Liver (tissue), 9 donors: Measurements from ENCODE around the gene ANKRA2. TPM values are rescaled to one million over a fixed set of nuclear protein-coding genes. Genes with fewer than 3 reads are reported as not detected.
A peak's percentile ranks its signal among the peaks of the same experiment; 100 is the strongest.

Source experiments
- DNase-seq: peaks from one replicate; pipeline ENCODE4 v3.0.0-alpha.2; 2017; ENCODE audit warnings: low spot score
- H3K27ac ChIP-seq, 2 donors: one replicate each; pipeline ENCODE4 v1.7.0; 2013; ENCODE audit warnings: inconsistent platforms in 2 of 2, low read length in 2 of 2, control low read depth in 1 of 2, low read depth in 1 of 2, mild to moderate bottlenecking in 1 of 2
- H3K27me3 ChIP-seq, 4 donors: one replicate each; pipeline versions ENCODE4 v1.6.1 to v1.7.0; 2013; ENCODE audit warnings: low read length in 3 of 4, inconsistent platforms in 1 of 4, mild to moderate bottlenecking in 1 of 4, moderate library complexity in 1 of 4; ENCODE audit not compliant: control insufficient read depth in 4 of 4, insufficient read depth in 4 of 4
- H3K36me3 ChIP-seq, 4 donors: one replicate each; pipeline versions ENCODE4 v1.6.1 to v1.7.0; 2013; ENCODE audit warnings: low read length in 3 of 4, mild to moderate bottlenecking in 3 of 4, low read depth in 1 of 4, moderate library complexity in 1 of 4; ENCODE audit not compliant: control insufficient read depth in 4 of 4, insufficient read depth in 3 of 4
- H3K4me1 ChIP-seq, 4 donors: one replicate each; pipeline versions ENCODE4 v1.6.1 to v1.7.0; 2013; ENCODE audit warnings: low read length in 3 of 4, mild to moderate bottlenecking in 3 of 4, moderate library complexity in 1 of 4; ENCODE audit not compliant: control insufficient read depth in 4 of 4, insufficient read depth in 4 of 4
- H3K4me3 ChIP-seq, 3 donors: one replicate each; pipeline versions ENCODE4 v1.6.1 to v1.7.0; 2013; ENCODE audit warnings: low read length in 3 of 3, control low read depth in 1 of 3, low read depth in 1 of 3, mild to moderate bottlenecking in 1 of 3
- H3K9ac ChIP-seq, 2 donors: one replicate each; pipeline ENCODE4 v1.7.0; 2013; ENCODE audit warnings: low read length in 2 of 2, mild to moderate bottlenecking in 2 of 2, moderate library complexity in 2 of 2, control low read depth in 1 of 2, low read depth in 1 of 2
- H3K9me3 ChIP-seq, 4 donors: one replicate each; pipeline versions ENCODE4 v1.6.1 to v1.7.0; 2013; ENCODE audit warnings: low read length in 3 of 4; ENCODE audit not compliant: control insufficient read depth in 4 of 4
- EGR1 ChIP-seq, 2 donors: IDR thresholded peaks; 2 replicates each; pipeline ENCODE4 v1.6.1; 2016 to 2018; ENCODE audit warnings: antibody characterized with exemption in 2 of 2, low read depth in 2 of 2
- FOXA1 ChIP-seq: IDR thresholded peaks from 2 replicates; pipeline ENCODE4 v1.6.1; 2016; ENCODE audit warnings: antibody characterized with exemption
- FOXA2 ChIP-seq: IDR thresholded peaks from 2 replicates; pipeline ENCODE4 v1.6.1; 2016; ENCODE audit warnings: antibody characterized with exemption
- GABPA ChIP-seq, 2 donors: IDR thresholded peaks in 1 of 2; conservative IDR thresholded peaks in 1 of 2; 2 replicates each; pipeline ENCODE4 v1.6.1; 2016; ENCODE audit warnings: antibody characterized with exemption in 2 of 2, mild to moderate bottlenecking in 1 of 2, moderate library complexity in 1 of 2
- HNF4A ChIP-seq, 2 donors: conservative IDR thresholded peaks; 2 replicates each; pipeline ENCODE4 v1.6.1; 2016; ENCODE audit warnings: antibody characterized with exemption in 2 of 2, mild to moderate bottlenecking in 2 of 2
- HNF4G ChIP-seq: IDR thresholded peaks from 2 replicates; pipeline ENCODE4 v1.6.1; 2016; ENCODE audit warnings: antibody characterized with exemption
- NR2F2 ChIP-seq: IDR thresholded peaks from 2 replicates; pipeline ENCODE4 v1.6.1; 2016; ENCODE audit warnings: antibody characterized with exemption
- RAD21 ChIP-seq, 2 donors: IDR thresholded peaks; 2 replicates each; pipeline ENCODE4 v1.6.1; 2016; ENCODE audit warnings: antibody characterized with exemption in 2 of 2, mild to moderate bottlenecking in 2 of 2
- SP1 ChIP-seq: IDR thresholded peaks from 2 replicates; pipeline ENCODE4 v1.6.1; 2018; ENCODE audit warnings: antibody characterized with exemption, mild to moderate bottlenecking
- YY1 ChIP-seq: IDR thresholded peaks from 2 replicates; pipeline ENCODE4 v1.6.1; 2016; ENCODE audit warnings: antibody characterized with exemption, mild to moderate bottlenecking
- WGBS: extraction: QIAGEN DNeasy Blood & Tissue Kit; methylation state at CpG from one replicate; pipeline ENCODE4 v1.1.7; 2013; 5-methylcytosine and 5-hydroxymethylcytosine counted together
- polyA plus RNA-seq, 2 donors: library from polyadenylated mRNA; stranded (reverse) in 1 of 2; unstranded in 1 of 2; fragments of 200-250 nt in 1 of 2; fragments of >200 nt in 1 of 2; fragmentation: Nextera tagmentation in 1 of 2; extraction: Ambion mirVana in 1 of 2; gene quantifications; one replicate each; pipeline versions ENCODE4 v1.2.1 to v1.2.3, GENCODE V29; 2013 to 2015
- total RNA-seq, 2 donors: library from RNA; depleted of rRNA; stranded (reverse); fragments of >200 nt; gene quantifications; one replicate each; pipeline ENCODE4 v1.2.3, GENCODE V29; 2014
- TF ChIP-seq, protein P1 (sequence below): fragments of 150-350 bp; IDR thresholded peaks from 2 replicates; pipeline ENCODE4 v1.5.1; 2017; ENCODE audit warnings: improper control_type of control experiment, low read depth, low read length; ENCODE audit not compliant: missing input control
- TF ChIP-seq, protein P2 (sequence below): IDR thresholded peaks from 2 replicates; pipeline ENCODE4 v1.6.1; 2016; ENCODE audit warnings: antibody characterized with exemption
- TF ChIP-seq, protein P3 (sequence below): IDR thresholded peaks from 2 replicates; pipeline ENCODE4 v1.6.1; 2016; ENCODE audit warnings: antibody characterized with exemption
- TF ChIP-seq, protein P4 (sequence below): IDR thresholded peaks from 2 replicates; pipeline ENCODE4 v1.6.1; 2016; ENCODE audit warnings: antibody characterized with exemption, mild to moderate bottlenecking
- TF ChIP-seq, protein P5 (sequence below): IDR thresholded peaks from 2 replicates; pipeline ENCODE4 v1.6.1; 2016; ENCODE audit warnings: antibody characterized with exemption
- donor health status: healthy.
- donor health status: healthy.
- donor health status: healthy.
- donor health status: healthy.
- donor health status: healthy.

The ANKRA2 gene
- total and polyA plus RNA-seq, 4 donors = 5.9 to 17.0 (median 14.5) TPM

DNA sequence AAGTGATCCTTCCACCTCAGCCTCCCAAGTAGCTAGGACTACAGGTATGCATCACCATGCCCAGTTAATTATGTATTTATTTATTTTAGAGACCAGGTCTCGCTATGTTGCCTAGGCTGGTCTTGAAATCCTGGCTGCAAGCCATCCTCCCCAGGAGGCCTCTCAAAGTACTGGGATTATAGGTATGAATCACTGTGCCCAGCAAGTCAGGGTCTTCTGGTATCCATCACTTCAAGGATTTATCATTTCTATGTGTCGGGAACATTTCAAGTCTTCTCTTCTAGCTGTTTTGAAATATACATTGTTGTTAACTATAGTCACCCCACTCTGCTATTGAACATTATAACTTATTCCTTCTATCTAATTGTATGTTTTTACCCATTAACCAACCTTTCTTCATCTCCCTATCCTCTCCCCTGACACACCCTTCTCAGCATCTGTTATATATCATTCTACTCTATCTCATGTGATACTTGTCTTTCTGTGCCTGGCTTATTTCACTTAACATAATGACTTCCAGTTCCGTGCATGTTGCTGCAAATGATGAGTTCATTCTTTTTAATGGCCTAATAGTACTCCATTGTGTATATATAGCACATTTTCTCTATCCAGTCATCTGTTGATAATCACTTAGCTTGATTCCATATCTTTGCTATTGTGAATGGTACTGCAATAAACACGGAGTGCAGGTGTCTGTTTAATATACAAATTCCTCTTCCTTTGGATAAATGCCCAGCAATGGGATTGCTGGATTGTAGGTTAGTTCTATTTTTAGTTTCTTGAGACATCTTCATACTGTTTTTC, 26.5 kb upstream of the ANKRA2 start (continued):
- TF ChIP-seq, protein P1, sequence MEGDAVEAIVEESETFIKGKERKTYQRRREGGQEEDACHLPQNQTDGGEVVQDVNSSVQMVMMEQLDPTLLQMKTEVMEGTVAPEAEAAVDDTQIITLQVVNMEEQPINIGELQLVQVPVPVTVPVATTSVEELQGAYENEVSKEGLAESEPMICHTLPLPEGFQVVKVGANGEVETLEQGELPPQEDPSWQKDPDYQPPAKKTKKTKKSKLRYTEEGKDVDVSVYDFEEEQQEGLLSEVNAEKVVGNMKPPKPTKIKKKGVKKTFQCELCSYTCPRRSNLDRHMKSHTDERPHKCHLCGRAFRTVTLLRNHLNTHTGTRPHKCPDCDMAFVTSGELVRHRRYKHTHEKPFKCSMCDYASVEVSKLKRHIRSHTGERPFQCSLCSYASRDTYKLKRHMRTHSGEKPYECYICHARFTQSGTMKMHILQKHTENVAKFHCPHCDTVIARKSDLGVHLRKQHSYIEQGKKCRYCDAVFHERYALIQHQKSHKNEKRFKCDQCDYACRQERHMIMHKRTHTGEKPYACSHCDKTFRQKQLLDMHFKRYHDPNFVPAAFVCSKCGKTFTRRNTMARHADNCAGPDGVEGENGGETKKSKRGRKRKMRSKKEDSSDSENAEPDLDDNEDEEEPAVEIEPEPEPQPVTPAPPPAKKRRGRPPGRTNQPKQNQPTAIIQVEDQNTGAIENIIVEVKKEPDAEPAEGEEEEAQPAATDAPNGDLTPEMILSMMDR = no peak
- TF ChIP-seq FOXA1 (no peak), SP1 (no peak), NR2F2 (no peak), GABPA (IDR thresholded peaks at IDR 0.05 in 1 of 2, conservative IDR thresholded peaks at IDR 0.05 in 1 of 2) (no peak), HNF4G (no peak)
- TF ChIP-seq, protein P2, sequence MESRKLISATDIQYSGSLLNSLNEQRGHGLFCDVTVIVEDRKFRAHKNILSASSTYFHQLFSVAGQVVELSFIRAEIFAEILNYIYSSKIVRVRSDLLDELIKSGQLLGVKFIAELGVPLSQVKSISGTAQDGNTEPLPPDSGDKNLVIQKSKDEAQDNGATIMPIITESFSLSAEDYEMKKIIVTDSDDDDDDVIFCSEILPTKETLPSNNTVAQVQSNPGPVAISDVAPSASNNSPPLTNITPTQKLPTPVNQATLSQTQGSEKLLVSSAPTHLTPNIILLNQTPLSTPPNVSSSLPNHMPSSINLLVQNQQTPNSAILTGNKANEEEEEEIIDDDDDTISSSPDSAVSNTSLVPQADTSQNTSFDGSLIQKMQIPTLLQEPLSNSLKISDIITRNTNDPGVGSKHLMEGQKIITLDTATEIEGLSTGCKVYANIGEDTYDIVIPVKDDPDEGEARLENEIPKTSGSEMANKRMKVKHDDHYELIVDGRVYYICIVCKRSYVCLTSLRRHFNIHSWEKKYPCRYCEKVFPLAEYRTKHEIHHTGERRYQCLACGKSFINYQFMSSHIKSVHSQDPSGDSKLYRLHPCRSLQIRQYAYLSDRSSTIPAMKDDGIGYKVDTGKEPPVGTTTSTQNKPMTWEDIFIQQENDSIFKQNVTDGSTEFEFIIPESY = no peak

DNA sequence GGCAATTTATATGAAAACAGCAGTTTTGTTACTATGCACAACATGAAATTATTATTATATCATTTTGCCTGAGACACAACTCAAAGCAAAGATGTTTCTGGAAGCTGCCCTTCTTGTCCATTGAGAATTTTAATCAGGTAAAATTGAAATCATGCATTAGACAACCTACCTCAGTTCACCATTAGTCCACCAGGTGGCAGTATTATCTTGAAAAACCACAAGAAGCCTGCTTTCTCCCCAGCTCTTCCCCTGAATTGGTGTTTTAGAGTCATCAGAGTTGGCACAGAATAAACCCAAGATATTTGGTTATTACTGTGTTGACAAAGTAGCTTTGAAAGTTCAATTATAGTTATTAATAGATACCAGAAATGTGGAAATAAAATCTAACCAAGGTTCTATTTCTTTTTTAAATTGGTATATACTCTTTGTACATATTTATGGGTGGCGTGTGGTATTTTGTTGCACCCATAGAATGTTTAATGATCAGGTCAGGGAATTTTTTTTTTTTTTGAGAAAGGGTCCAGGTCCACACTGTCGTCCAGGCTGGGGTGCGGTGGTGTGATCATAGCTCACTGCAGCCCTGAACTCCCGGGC, 25.8 kb upstream of the ANKRA2 start:
- H3K9me3 ChIP-seq = no peaks in the 10 kb centered on the region
- no peak overlapping the region for H3K27ac ChIP-seq
- H3K4me3 ChIP-seq = no peak overlapping the region
- no peaks in the 10 kb centered on the region for H3K27me3 ChIP-seq
- peaks cover 0 to 2% (median 0%) of the 10 kb centered on the region in 4 donors for H3K4me1 ChIP-seq
- TF ChIP-seq HNF4A (conservative IDR thresholded peaks at IDR 0.05) (peak in 1 of 2 donors; percentile 13), HNF4G (no peak), RAD21 (IDR thresholded peaks at IDR 0.05) (peak; percentile 96 to 97)
- TF ChIP-seq, protein P1 = peak; percentile 97
- WGBS = 62% methylated on average over 4 of the region's 4 CpGs
- H3K9ac ChIP-seq = no peak overlapping the region
- peak; percentile 42 for DNase-seq
- no peaks in the 10 kb centered on the region for H3K36me3 ChIP-seq

DNA sequence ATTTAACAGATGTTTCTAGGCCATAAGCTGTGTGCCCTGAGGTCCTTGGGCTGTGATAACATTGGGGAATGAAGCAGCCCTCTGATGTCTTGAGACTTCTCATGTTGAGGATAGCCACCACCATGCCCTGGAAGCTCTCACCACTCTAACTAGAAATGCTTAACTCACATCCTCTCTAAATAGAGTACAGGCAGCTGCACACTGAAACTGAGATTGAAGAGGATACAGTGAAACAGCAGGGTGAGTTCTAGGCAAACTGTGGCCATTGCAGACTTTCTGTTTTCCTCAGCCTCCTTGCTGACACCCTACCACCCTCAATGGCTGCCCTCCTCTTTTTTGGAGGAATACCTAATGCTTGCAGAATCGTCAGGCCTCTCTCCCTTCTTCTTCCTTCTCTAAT, 22.5 kb upstream of the ANKRA2 start:
- Histone ChIP-seq H3K9me3 (no peaks in the 10 kb centered on the region), H3K27ac (no peak overlapping the region), H3K4me3 (no peak overlapping the region), H3K9ac (no peak overlapping the region), H3K4me1 (peaks cover 0 to 2% (median 0%) of the 10 kb centered on the region in 4 donors), H3K36me3 (no peaks in the 10 kb centered on the region), H3K27me3 (no peaks in the 10 kb centered on the region)
- 53% methylated on average over 1 of the region's 1 CpG for whole genome bisulfite sequencing
- no peak for DNase-seq
- TF ChIP-seq, protein P2 = no peak
- TF ChIP-seq, protein P3, sequence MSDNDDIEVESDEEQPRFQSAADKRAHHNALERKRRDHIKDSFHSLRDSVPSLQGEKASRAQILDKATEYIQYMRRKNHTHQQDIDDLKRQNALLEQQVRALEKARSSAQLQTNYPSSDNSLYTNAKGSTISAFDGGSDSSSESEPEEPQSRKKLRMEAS = no peak
- TF ChIP-seq FOXA1 (no peak), GABPA (IDR thresholded peaks at IDR 0.05 in 1 of 2, conservative IDR thresholded peaks at IDR 0.05 in 1 of 2) (no peak), HNF4G (no peak), SP1 (no peak), FOXA2 (no peak), NR2F2 (no peak), RAD21 (IDR thresholded peaks at IDR 0.05) (no peak), EGR1 (IDR thresholded peaks at IDR 0.05; ENCODE audit: low read depth in 2 of 2) (no peak), YY1 (no peak)
- TF ChIP-seq, protein P4, sequence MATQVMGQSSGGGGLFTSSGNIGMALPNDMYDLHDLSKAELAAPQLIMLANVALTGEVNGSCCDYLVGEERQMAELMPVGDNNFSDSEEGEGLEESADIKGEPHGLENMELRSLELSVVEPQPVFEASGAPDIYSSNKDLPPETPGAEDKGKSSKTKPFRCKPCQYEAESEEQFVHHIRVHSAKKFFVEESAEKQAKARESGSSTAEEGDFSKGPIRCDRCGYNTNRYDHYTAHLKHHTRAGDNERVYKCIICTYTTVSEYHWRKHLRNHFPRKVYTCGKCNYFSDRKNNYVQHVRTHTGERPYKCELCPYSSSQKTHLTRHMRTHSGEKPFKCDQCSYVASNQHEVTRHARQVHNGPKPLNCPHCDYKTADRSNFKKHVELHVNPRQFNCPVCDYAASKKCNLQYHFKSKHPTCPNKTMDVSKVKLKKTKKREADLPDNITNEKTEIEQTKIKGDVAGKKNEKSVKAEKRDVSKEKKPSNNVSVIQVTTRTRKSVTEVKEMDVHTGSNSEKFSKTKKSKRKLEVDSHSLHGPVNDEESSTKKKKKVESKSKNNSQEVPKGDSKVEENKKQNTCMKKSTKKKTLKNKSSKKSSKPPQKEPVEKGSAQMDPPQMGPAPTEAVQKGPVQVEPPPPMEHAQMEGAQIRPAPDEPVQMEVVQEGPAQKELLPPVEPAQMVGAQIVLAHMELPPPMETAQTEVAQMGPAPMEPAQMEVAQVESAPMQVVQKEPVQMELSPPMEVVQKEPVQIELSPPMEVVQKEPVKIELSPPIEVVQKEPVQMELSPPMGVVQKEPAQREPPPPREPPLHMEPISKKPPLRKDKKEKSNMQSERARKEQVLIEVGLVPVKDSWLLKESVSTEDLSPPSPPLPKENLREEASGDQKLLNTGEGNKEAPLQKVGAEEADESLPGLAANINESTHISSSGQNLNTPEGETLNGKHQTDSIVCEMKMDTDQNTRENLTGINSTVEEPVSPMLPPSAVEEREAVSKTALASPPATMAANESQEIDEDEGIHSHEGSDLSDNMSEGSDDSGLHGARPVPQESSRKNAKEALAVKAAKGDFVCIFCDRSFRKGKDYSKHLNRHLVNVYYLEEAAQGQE = no peak
- TF ChIP-seq, protein P5, sequence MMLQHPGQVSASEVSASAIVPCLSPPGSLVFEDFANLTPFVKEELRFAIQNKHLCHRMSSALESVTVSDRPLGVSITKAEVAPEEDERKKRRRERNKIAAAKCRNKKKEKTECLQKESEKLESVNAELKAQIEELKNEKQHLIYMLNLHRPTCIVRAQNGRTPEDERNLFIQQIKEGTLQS = no peak
